ENCODE measurements around the gene SIRT6. TPM values are rescaled to one million over a fixed set of nuclear protein-coding genes. Genes with fewer than 3 reads are reported as not detected.

Gene SIRT6
- total and polyA plus RNA-seq, 2 donors from 2014 or later: 27.0 to 27.3 TPM

GRCh38 chr19:4217429-4218264 lies 35.3 kb upstream of the SIRT6 start:
- Histone ChIP-seq H3K4me1 (ENCODE audit: control insufficient read depth in 2 of 3, insufficient read depth in 2 of 3, low read depth in 1 of 3, low read length in 3 of 3) (no peaks in the 10 kb centered on the region), H3K9ac (ENCODE audit: low read length in 3 of 3) (no peak overlapping the region), H3K4me3 (ENCODE audit: low read length in 3 of 3) (no peak overlapping the region), H3K27me3 (ENCODE audit: control insufficient read depth, insufficient read depth, low read length) (no peaks in the 10 kb centered on the region), H3K36me3 (ENCODE audit: control insufficient read depth in 2 of 3, insufficient read depth in 3 of 3, low read length in 3 of 3) (no peaks in the 10 kb centered on the region), H3K9me3 (ENCODE audit: control insufficient read depth in 2 of 3, insufficient read depth in 1 of 3, low read length in 3 of 3) (no peaks in the 10 kb centered on the region), H3K27ac (ENCODE audit: low read depth in 2 of 2, low read length in 2 of 2) (no peak overlapping the region)
- FAIRE-seq: no peak
- no peak for DNase-seq
- TF ChIP-seq, protein P1, sequence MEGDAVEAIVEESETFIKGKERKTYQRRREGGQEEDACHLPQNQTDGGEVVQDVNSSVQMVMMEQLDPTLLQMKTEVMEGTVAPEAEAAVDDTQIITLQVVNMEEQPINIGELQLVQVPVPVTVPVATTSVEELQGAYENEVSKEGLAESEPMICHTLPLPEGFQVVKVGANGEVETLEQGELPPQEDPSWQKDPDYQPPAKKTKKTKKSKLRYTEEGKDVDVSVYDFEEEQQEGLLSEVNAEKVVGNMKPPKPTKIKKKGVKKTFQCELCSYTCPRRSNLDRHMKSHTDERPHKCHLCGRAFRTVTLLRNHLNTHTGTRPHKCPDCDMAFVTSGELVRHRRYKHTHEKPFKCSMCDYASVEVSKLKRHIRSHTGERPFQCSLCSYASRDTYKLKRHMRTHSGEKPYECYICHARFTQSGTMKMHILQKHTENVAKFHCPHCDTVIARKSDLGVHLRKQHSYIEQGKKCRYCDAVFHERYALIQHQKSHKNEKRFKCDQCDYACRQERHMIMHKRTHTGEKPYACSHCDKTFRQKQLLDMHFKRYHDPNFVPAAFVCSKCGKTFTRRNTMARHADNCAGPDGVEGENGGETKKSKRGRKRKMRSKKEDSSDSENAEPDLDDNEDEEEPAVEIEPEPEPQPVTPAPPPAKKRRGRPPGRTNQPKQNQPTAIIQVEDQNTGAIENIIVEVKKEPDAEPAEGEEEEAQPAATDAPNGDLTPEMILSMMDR (IDR thresholded peaks at IDR 0.05; ENCODE audit: borderline replicate concordance, extremely low read depth, insufficient read depth): no peak
- intact Hi-C loops (cut with DNase I): no loop called here

DNA sequence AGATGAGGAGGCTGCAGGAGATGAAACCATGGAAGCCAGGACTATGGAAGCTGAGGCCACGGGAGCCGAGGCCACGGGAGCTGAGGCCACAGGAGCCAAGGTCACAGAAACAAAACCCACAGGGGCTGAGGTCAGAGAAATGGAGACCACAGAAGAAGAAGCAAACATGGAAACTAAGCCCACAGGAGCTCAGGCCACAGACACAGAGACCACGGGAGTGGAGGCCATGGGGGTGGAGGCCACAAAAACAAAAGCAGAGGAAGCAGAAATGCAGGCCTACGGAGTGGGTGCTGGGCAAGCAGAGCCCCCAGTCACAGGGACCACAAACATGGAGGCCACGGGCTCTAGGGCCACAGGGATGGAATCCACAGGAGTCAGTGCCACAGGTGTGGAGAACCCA lies 34.5 kb upstream of the SIRT6 start:
- no peaks in the 10 kb centered on the region for H3K4me1 ChIP-seq (ENCODE audit: control insufficient read depth in 2 of 3, insufficient read depth in 2 of 3, low read depth in 1 of 3, low read length in 3 of 3)
- intact Hi-C loops (cut with DNase I): no loop called here
- H3K4me3 ChIP-seq (ENCODE audit: low read length in 3 of 3): no peak overlapping the region
- TF ChIP-seq, protein P1 (IDR thresholded peaks at IDR 0.05; ENCODE audit: borderline replicate concordance, extremely low read depth, insufficient read depth): no peak
- no peaks in the 10 kb centered on the region for H3K36me3 ChIP-seq (ENCODE audit: control insufficient read depth in 2 of 3, insufficient read depth in 3 of 3, low read length in 3 of 3)
- no peaks in the 10 kb centered on the region for H3K27me3 ChIP-seq (ENCODE audit: control insufficient read depth, insufficient read depth, low read length)
- no peak overlapping the region for H3K27ac ChIP-seq (ENCODE audit: low read depth in 2 of 2, low read length in 2 of 2)
- no peak for DNase-seq
- no peak overlapping the region for H3K9ac ChIP-seq (ENCODE audit: low read length in 3 of 3)
- H3K9me3 ChIP-seq (ENCODE audit: control insufficient read depth in 2 of 3, insufficient read depth in 1 of 3, low read length in 3 of 3): no peaks in the 10 kb centered on the region
- no peak for FAIRE-seq

DNA sequence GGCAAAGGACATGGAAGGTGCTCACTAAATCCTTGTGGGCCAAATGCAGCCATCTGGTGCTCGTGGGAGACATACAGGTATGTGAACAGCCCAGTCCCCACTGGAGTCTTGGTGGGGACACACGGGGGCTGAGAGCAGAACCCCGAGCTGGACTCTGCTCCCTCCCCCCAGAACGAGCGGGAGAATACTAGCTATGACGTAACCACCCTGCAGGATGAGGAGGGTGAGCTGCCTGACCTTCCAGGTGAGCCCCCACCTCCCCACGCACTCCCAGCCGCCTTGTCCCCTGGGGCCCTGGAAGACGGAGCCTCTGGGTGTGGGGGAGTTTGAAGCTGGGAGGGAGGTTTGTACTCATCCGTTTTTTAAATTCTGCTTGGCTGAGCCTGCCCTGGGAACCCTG lies 33.4 kb upstream of the SIRT6 start:
- intact Hi-C loops (cut with DNase I): no loop called here
- H3K4me3 ChIP-seq (ENCODE audit: low read length in 3 of 3): no peak overlapping the region
- H3K36me3 ChIP-seq (ENCODE audit: control insufficient read depth in 2 of 3, insufficient read depth in 3 of 3, low read length in 3 of 3): no peaks in the 10 kb centered on the region
- DNase-seq (no peak), FAIRE-seq (no peak)
- H3K9me3 ChIP-seq (ENCODE audit: control insufficient read depth in 2 of 3, insufficient read depth in 1 of 3, low read length in 3 of 3): no peaks in the 10 kb centered on the region
- no peak overlapping the region for H3K27ac ChIP-seq (ENCODE audit: low read depth in 2 of 2, low read length in 2 of 2)
- H3K9ac ChIP-seq (ENCODE audit: low read length in 3 of 3): no peak overlapping the region
- no peaks in the 10 kb centered on the region for H3K4me1 ChIP-seq (ENCODE audit: control insufficient read depth in 2 of 3, insufficient read depth in 2 of 3, low read depth in 1 of 3, low read length in 3 of 3)
- no peaks in the 10 kb centered on the region for H3K27me3 ChIP-seq (ENCODE audit: control insufficient read depth, insufficient read depth, low read length)
- TF ChIP-seq, protein P1 (IDR thresholded peaks at IDR 0.05; ENCODE audit: borderline replicate concordance, extremely low read depth, insufficient read depth): no peak
